RWPE1 (cell line): ENCODE measurements around the gene HDGFL3.

Experiments
- CTCF ChIA-PET: fragments of 350-600 bp; sonication (Branson Sonifier 250); formaldehyde crosslinking; extraction: SDS; loops from one replicate; lab custom pipeline; 2021; lab: Yijun Ruan, JAX
- POLR2A ChIA-PET: fragments of 400-600 bp; formaldehyde crosslinking; extraction: SDS; loops from one replicate; lab custom pipeline; 2020; ENCODE audit warnings: antibody characterized with exemption; ENCODE audit not compliant: low non-redundant PET; lab: Yijun Ruan, JAX
- DNase-seq: peaks from one replicate; pipeline ENCODE4 v3.0.0; 2012; ENCODE audit warnings: low spot score
- H3K27ac ChIP-seq: fragments of 450-650 bp; 2 replicates; pipeline ENCODE4 v1.5.1; 2017
- CTCF ChIP-seq: fragments of 450-650 bp; conservative IDR thresholded peaks from 2 replicates; pipeline ENCODE4 v1.5.1; 2017; ENCODE audit warnings: low read depth, mild to moderate bottlenecking

Gene HDGFL3

GRCh38 chr15:83207009-83207659, 489 bp downstream of the HDGFL3 start:
- TF ChIP-seq CTCF, result no peak; the same call in 1 of the 2 replicates
- H3K27ac ChIP-seq, result peak overlapping the region; percentile 89
- ChIA-PET POLR2A (interaction anchor here (1.5 kb wide), 1 partner anchor 140 kb away, joined by 6 read pairs; the partner anchor contains the start of gene BTBD1), CTCF (no interaction called here)
- peak; percentile 50 for DNase-seq

GRCh38 chr15:83206526-83207008, 1.1 kb downstream of the HDGFL3 start:
- peak; percentile 32 for DNase-seq
- ChIA-PET POLR2A (no interaction called here), CTCF (interaction anchor here (0.6 to 0.7 kb wide), 2 partner anchors 120 to 174 kb away, joined by 3 read pairs; no protein-coding TSS in a partner anchor)
- peak overlapping the region; percentile 89 for H3K27ac ChIP-seq
- no peak for TF ChIP-seq CTCF

GRCh38 chr15:83205725-83206324, 1.8 kb downstream of the HDGFL3 start:
- CTCF ChIA-PET, result interaction anchor here (0.6 to 0.7 kb wide), 3 partner anchors 68 to 175 kb away, joined by 3 read pairs; no protein-coding TSS in a partner anchor
- POLR2A ChIA-PET, result no interaction called here
- DNase-seq, result no peak

GRCh38 chr15:83204697-83205096, 2.9 kb downstream of the HDGFL3 start:
- ChIA-PET POLR2A (no interaction called here), CTCF (no interaction called here)
- no peak overlapping the region for H3K27ac ChIP-seq
- no peak for TF ChIP-seq CTCF
- DNase-seq, result no peak

More at GRCh38 chr15:83205725-83206324, 1.8 kb downstream of the HDGFL3 start:
- no peak for TF ChIP-seq CTCF
- H3K27ac ChIP-seq, result no peak overlapping the region

GRCh38 chr15:83203543-83203942, 4.1 kb downstream of the HDGFL3 start:
- TF ChIP-seq CTCF, result no peak
- CTCF ChIA-PET, result no interaction called here
- DNase-seq, result no peak
- POLR2A ChIA-PET, result no interaction called here
- no peak overlapping the region for H3K27ac ChIP-seq

GRCh38 chr15:83200589-83200988, 7.0 kb downstream of the HDGFL3 start:
- no peak overlapping the region for H3K27ac ChIP-seq
- POLR2A ChIA-PET, result no interaction called here
- CTCF ChIA-PET, result no interaction called here
- no peak for TF ChIP-seq CTCF
- DNase-seq, result no peak
